Mesothelial cell of epicardium (in vitro differentiated cells): ENCODE measurements around the gene SYNC. TPM values are rescaled to one million over a fixed set of nuclear protein-coding genes. Genes with fewer than 3 reads are reported as not detected.
"Not testable (repeated sequence)": the region's sequence is repeated elsewhere in the genome, so short reads cannot be mapped to it uniquely, and the experiment has no call there.

Experiments used
- DNase-seq, 2 experiments: peaks; one replicate each; pipeline ENCODE4 v3.0.0; 2021; ENCODE audit warnings: low spot score in 2 of 2; ENCODE audit not compliant: unreplicated experiment in 2 of 2
- H3K27ac Mint-ChIP-seq: 2 replicates; pipeline ENCODE4 v1.8.0; 2021; ENCODE audit warnings: mixed read lengths
- H3K27me3 Mint-ChIP-seq: 2 replicates; pipeline ENCODE4 v1.8.0; 2021; ENCODE audit warnings: low read depth, mixed read lengths
- H3K36me3 Mint-ChIP-seq: 2 replicates; pipeline ENCODE4 v1.8.0; 2021; ENCODE audit warnings: mixed read lengths
- H3K4me1 Mint-ChIP-seq: 2 replicates; pipeline ENCODE4 v1.8.0; 2021; ENCODE audit warnings: mixed read lengths
- H3K4me3 Mint-ChIP-seq: 2 replicates; pipeline ENCODE4 v1.8.0; 2021; ENCODE audit warnings: mild to moderate bottlenecking, moderate library complexity, mixed read lengths
- H3K9me3 Mint-ChIP-seq: 2 replicates; pipeline ENCODE4 v1.8.0; 2021; ENCODE audit warnings: mixed read lengths
- total RNA-seq: library from RNA; stranded (reverse); gene quantifications from 3 replicates; pipeline ENCODE4 v1.2.1, GENCODE V29; 2021
- TF ChIP-seq, protein P1 (sequence below): fragments of 200-600 bp; sonication (generic); IDR thresholded peaks from one replicate; pipeline ENCODE4 v1.5.0; 2021; ENCODE audit warnings: antibody characterized with exemption; ENCODE audit not compliant: unreplicated experiment

Gene SYNC
- total RNA-seq, 1 donor from 2014 or later = 4.0 TPM

GRCh38 chr1:32703479-32704291, 1.1 kb upstream of the SYNC start:
- peak overlapping the region; percentile 88 for H3K27ac Mint-ChIP-seq
- no peaks in the 10 kb centered on the region for H3K27me3 Mint-ChIP-seq
- DNase-seq = peak in 1 of 2 experiments; percentile 73
- H3K36me3 Mint-ChIP-seq = no peaks in the 10 kb centered on the region
- peaks cover 17% of the 10 kb centered on the region for H3K4me1 Mint-ChIP-seq
- no peaks in the 10 kb centered on the region for H3K9me3 Mint-ChIP-seq
- peak overlapping the region; percentile 74 for H3K4me3 Mint-ChIP-seq
- TF ChIP-seq, protein P1, sequence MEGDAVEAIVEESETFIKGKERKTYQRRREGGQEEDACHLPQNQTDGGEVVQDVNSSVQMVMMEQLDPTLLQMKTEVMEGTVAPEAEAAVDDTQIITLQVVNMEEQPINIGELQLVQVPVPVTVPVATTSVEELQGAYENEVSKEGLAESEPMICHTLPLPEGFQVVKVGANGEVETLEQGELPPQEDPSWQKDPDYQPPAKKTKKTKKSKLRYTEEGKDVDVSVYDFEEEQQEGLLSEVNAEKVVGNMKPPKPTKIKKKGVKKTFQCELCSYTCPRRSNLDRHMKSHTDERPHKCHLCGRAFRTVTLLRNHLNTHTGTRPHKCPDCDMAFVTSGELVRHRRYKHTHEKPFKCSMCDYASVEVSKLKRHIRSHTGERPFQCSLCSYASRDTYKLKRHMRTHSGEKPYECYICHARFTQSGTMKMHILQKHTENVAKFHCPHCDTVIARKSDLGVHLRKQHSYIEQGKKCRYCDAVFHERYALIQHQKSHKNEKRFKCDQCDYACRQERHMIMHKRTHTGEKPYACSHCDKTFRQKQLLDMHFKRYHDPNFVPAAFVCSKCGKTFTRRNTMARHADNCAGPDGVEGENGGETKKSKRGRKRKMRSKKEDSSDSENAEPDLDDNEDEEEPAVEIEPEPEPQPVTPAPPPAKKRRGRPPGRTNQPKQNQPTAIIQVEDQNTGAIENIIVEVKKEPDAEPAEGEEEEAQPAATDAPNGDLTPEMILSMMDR = no peak

DNA sequence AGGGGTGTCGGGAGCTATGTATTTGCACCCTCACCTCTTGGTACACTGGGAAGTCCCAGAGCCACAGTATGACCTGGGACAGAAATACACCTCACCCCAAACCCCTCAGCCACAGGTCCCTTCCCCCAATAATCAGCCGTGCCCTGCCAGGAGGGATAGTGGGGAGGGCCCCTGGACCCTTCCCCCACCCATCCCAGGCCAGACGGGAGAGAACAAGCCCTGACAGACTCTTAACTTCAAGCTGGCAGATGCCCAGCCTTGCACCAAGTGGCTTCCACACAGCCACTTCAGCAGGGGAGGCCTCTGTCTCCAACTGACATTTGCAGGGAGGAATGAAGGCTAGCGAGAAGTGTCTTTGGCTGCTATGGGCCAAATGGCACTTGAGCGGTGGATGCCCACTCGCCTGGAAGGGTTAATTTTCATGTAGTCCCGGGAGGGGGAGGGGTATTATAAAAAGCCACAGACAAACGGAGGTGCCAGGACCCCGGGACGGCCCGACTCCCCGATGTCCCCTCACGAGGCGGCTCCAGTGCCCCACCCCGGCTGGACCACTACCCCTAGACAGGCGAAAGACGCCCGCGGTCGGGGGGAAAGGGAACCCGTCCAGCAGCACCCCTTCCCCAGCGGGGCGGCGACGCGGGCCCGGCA, 495 bp downstream of the SYNC start:
- peak overlapping the region; percentile 84 for H3K27ac Mint-ChIP-seq
- no peaks in the 10 kb centered on the region for H3K36me3 Mint-ChIP-seq
- TF ChIP-seq, protein P1 = no peak
- H3K4me3 Mint-ChIP-seq = peak overlapping the region; percentile 71
- no peaks in the 10 kb centered on the region for H3K9me3 Mint-ChIP-seq
- H3K27me3 Mint-ChIP-seq = no peaks in the 10 kb centered on the region
- DNase-seq = no peak
- peaks cover 17% of the 10 kb centered on the region for H3K4me1 Mint-ChIP-seq

- H3K36me3 Mint-ChIP-seq = no peaks in the 10 kb centered on the region
- no peaks in the 10 kb centered on the region for H3K27me3 Mint-ChIP-seq
- DNase-seq = no peak
- H3K4me3 Mint-ChIP-seq = peak overlapping the region; percentile 71
- TF ChIP-seq, protein P1 = no peak
- H3K4me1 Mint-ChIP-seq = peaks cover 17% of the 10 kb centered on the region
- H3K27ac Mint-ChIP-seq = peak overlapping the region; percentile 84
- H3K9me3 Mint-ChIP-seq = no peaks in the 10 kb centered on the region
Observed at GRCh38 chr1:32701421-32701911, 1.1 kb downstream of the SYNC start.

- not testable (repeated sequence) for DNase-seq, H3K4me1 Mint-ChIP-seq, H3K27ac Mint-ChIP-seq, H3K9me3 Mint-ChIP-seq, H3K4me3 Mint-ChIP-seq, H3K27me3 Mint-ChIP-seq
- peaks cover 11% of the 10 kb centered on the region for H3K36me3 Mint-ChIP-seq
Observed at GRCh38 chr1:32696996-32697395, 5.6 kb downstream of the SYNC start.

DNA sequence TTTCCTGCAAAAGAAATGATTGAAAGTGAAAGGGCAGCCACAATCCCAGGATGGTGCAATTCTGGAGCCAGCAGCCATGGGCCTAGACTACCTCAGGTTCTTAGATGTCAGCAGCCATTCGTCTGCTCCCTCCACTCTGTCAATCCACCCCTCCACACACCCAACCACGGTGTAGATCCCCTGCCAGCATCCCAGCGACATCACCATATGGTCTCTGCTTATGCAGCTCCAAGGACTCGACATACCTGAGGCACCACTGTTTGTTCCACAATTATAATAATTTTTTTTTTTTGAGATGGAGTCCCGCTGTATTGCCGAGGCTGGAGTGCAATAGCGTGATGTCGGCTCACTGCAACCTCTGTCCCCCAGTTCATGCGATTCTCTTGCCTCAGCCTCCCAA, 6.5 kb downstream of the SYNC start:
- H3K4me1 Mint-ChIP-seq = no peaks in the 10 kb centered on the region
- DNase-seq = no peak
- H3K9me3 Mint-ChIP-seq = no peaks in the 10 kb centered on the region
- TF ChIP-seq, protein P1 = no peak
- H3K4me3 Mint-ChIP-seq = no peak overlapping the region
- no peak overlapping the region for H3K27ac Mint-ChIP-seq
- H3K36me3 Mint-ChIP-seq = peaks cover 11% of the 10 kb centered on the region
- H3K27me3 Mint-ChIP-seq = no peaks in the 10 kb centered on the region
